ENCODE results near the gene GALNT3. TPM values are rescaled to one million over a fixed set of nuclear protein-coding genes. Genes with fewer than 3 reads are reported as not detected.
A peak's percentile ranks its signal among the peaks of the same experiment; 100 is the strongest.

GALNT3 gene
- total RNA-seq, 4 donors from 2014 or later = 22.2 to 51.3 (median 37.9) TPM

DNA sequence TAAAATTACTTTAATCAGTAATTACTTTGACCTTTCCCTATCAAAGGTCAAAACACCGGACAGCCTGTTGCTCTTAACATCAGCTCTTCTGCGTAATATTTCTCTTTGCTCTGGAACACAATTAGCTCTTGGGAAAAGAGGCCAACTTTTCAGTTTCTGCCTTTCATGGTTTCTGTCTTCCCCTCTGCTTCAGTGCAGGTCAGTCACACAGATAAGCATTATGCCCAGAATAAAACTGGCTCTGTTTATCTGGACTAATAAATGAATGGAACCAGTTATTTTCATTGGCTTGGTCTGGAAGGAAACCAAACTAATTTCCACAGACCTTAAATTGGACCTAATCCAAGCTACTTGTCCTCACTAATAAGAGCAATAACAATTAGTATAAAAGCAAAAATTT, 26.2 kb upstream of the GALNT3 start:
- Histone ChIP-seq H3K4me3 (no peak overlapping the region), H3K9me3 (no peaks in the 10 kb centered on the region), H3K4me1 (no peaks in the 10 kb centered on the region), H3K27ac (no peak overlapping the region), H3K36me3 (no peaks in the 10 kb centered on the region), H3K27me3 (no peaks in the 10 kb centered on the region)
- TF ChIP-seq POLR2A (IDR thresholded peaks at IDR 0.05) (no peak), CTCF (IDR thresholded peaks at IDR 0.05) (no peak)
- no peak for DNase-seq

GRCh38 chr2:165818920-165819319, 24.9 kb upstream of the GALNT3 start:
- H3K27me3 ChIP-seq = no peaks in the 10 kb centered on the region
- H3K4me1 ChIP-seq = no peaks in the 10 kb centered on the region
- DNase-seq = no peak
- H3K36me3 ChIP-seq = no peaks in the 10 kb centered on the region
- TF ChIP-seq CTCF (IDR thresholded peaks at IDR 0.05) = no peak
- TF ChIP-seq POLR2A (IDR thresholded peaks at IDR 0.05) = no peak
- no peak overlapping the region for H3K4me3 ChIP-seq
- no peak overlapping the region for H3K27ac ChIP-seq
- no peaks in the 10 kb centered on the region for H3K9me3 ChIP-seq

DNA sequence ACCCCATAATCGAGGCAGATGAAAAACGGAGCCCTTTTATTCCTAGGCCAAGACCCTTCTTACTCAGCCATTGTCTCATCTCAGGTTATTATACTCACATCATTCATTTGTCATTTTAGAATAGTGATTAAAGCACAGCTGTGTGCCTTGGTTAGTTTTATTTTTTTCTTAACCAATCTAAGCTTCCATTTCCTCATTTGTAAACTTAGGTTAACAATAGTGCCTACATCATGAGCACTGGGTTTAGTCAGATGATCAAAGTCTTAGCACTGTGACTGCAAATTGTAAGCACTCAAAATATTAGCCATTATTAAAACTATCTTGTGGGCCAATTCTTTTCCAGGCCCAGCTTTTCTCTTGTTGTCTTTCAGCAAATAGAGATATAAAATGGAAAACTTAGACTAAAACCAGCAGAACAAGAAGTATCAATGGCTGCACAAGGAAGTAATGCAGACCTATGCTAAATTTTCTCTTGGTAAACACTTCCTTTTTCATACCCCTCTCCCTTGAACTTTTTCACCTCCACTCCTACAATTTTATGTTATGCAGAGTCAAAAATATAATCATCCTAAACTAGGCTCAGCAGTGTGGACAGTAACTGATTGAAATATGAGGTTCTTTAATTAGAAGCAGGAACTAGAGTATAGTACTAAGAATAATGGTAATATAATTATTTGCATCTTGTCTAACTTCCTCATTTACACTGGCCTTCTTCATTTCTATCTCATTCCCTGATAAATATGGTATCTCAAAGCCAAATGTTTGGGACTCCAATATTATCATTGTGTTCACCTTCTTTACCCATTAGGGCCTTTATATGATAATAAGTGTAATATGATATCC, 21.5 kb upstream of the GALNT3 start:
- no peak for TF ChIP-seq POLR2A (IDR thresholded peaks at IDR 0.05)
- TF ChIP-seq CTCF (IDR thresholded peaks at IDR 0.05) = no peak
- Histone ChIP-seq H3K4me3 (no peak overlapping the region), H3K27me3 (no peaks in the 10 kb centered on the region), H3K27ac (peak overlapping the region in 2 of 4 donors; percentile 35 to 46), H3K9me3 (no peaks in the 10 kb centered on the region), H3K4me1 (no peaks in the 10 kb centered on the region), H3K36me3 (no peaks in the 10 kb centered on the region)
- DNase-seq = no peak

GRCh38 chr2:165814473-165814872, 20.4 kb upstream of the GALNT3 start:
- no peak for DNase-seq
- Histone ChIP-seq H3K36me3 (no peaks in the 10 kb centered on the region), H3K9me3 (no peaks in the 10 kb centered on the region), H3K27ac (no peak overlapping the region), H3K4me3 (no peak overlapping the region), H3K4me1 (no peaks in the 10 kb centered on the region), H3K27me3 (no peaks in the 10 kb centered on the region)
- TF ChIP-seq POLR2A (IDR thresholded peaks at IDR 0.05) = no peak
- TF ChIP-seq CTCF (IDR thresholded peaks at IDR 0.05) = no peak

GRCh38 chr2:165811592-165812370, 17.7 kb upstream of the GALNT3 start:
- H3K27ac ChIP-seq = no peak overlapping the region
- no peaks in the 10 kb centered on the region for H3K9me3 ChIP-seq
- TF ChIP-seq CTCF (IDR thresholded peaks at IDR 0.05) (no peak), POLR2A (IDR thresholded peaks at IDR 0.05) (no peak)
- H3K27me3 ChIP-seq = no peaks in the 10 kb centered on the region
- no peaks in the 10 kb centered on the region for H3K4me1 ChIP-seq
- no peaks in the 10 kb centered on the region for H3K36me3 ChIP-seq
- H3K4me3 ChIP-seq = no peak overlapping the region
- no peak for DNase-seq

Measured in Peyer's patch (tissue), 4 donors.